Upper lobe of left lung (tissue), 4 donors: ENCODE data around the gene OR6M1.

Source experiments
- EP300 ChIP-seq, 4 donors: sonication (generic); formaldehyde crosslinking; IDR thresholded peaks; one replicate each; pipeline ENCODE4 v1.5.1; 2017; ENCODE audit warnings: antibody characterized with exemption in 4 of 4, control low read depth in 2 of 4
- POLR2A ChIP-seq, 4 donors: fragments of 450-650 bp; IDR thresholded peaks; one replicate each; pipeline ENCODE4 v1.5.1; 2016 to 2017; ENCODE audit warnings: antibody characterized with exemption in 4 of 4, mild to moderate bottlenecking in 2 of 4
- POLR2AphosphoS5 ChIP-seq, 2 donors: sonication (generic); formaldehyde crosslinking; IDR thresholded peaks; one replicate each; pipeline ENCODE4 v1.5.1; 2017; ENCODE audit warnings: antibody characterized with exemption in 2 of 2
- TF ChIP-seq, protein P1 (sequence below), 6 experiments: fragments of 450-650 bp in 4 of 6; fragments of 200-600 bp in 2 of 6; sonication (generic) in 2 of 6; IDR thresholded peaks; one replicate each; pipeline ENCODE4 v1.5.1; 2016 to 2019; ENCODE audit warnings: antibody characterized with exemption in 6 of 6

DNA sequence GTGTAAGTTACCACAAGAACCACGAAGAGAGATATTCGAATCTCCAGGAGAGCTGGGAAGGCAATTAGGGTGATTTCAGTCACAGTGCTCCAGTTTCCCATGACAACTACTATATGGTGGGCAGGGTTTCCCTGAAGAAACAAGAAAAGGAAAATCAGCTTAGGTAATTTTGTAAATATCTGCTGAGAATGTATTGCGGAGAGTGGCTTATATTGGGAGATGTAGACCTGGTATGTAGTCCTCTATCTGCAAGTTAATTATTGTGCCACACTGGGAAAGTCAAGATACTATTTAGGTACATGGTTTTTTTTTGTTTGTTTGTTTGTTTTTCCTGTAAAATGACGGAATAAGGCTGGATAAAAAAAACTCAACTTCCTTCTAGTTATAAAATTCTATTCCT is at the start of gene OR6M1:
- TF ChIP-seq EP300 (IDR thresholded peaks at IDR 0.05) (no peak), POLR2A (IDR thresholded peaks at IDR 0.05) (no peak), POLR2AphosphoS5 (IDR thresholded peaks at IDR 0.05) (no peak)
- TF ChIP-seq, protein P1, sequence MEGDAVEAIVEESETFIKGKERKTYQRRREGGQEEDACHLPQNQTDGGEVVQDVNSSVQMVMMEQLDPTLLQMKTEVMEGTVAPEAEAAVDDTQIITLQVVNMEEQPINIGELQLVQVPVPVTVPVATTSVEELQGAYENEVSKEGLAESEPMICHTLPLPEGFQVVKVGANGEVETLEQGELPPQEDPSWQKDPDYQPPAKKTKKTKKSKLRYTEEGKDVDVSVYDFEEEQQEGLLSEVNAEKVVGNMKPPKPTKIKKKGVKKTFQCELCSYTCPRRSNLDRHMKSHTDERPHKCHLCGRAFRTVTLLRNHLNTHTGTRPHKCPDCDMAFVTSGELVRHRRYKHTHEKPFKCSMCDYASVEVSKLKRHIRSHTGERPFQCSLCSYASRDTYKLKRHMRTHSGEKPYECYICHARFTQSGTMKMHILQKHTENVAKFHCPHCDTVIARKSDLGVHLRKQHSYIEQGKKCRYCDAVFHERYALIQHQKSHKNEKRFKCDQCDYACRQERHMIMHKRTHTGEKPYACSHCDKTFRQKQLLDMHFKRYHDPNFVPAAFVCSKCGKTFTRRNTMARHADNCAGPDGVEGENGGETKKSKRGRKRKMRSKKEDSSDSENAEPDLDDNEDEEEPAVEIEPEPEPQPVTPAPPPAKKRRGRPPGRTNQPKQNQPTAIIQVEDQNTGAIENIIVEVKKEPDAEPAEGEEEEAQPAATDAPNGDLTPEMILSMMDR (IDR thresholded peaks at IDR 0.05) = no peak
